ENCODE results near the gene C7orf57. TPM values are rescaled to one million over a fixed set of nuclear protein-coding genes. Genes with fewer than 3 reads are reported as not detected.

Gene C7orf57
- total and polyA plus RNA-seq, 12 donors, result 0.24 TPM; not detected in 11

DNA sequence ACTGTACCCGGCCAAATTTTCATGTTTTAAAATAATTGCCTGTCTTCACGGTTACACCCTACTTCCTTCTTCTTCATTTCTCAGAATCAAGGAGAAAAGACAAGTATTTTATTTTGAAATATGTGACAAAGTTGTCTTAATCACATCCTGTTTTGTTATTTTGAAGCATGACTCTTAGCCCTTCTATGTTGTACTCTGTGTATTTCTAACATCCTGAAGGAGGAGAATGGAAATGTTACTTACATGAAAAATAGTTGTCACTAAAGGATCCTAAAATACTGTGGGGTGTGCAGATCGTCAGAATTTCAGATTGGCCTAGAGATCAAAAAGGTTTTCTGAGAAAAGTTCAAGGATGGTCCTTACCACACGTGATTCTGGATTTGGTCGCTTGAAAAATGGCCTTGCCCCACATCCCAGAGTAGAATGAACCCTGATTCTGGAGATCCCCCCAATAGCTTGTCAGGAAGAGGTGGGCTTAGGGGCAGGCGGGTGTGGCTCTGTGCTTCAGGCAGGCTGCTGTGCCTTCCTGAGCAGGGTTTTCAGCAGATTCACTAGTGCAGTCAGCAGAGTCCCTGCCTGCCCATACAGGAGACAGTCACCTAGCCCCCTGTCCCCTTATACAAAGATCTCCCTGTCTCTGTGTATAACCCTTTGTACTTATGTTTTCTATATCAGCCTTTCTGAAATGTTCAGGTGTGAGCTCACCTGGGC lies 62.3 kb downstream of the C7orf57 start:
- Histone ChIP-seq H3K9me3 (no peaks in the 10 kb centered on the region), H3K4me3 (peak overlapping the region in 1 of 10 donors; percentile 18), H3K27ac (peak overlapping the region in 3 of 10 donors; percentile 23 to 88 (median 33)), H3K36me3 (peaks cover 0 to 99% (median 16%) of the 10 kb centered on the region in 9 donors), H3K27me3 (no peaks in the 10 kb centered on the region), H3K4me1 (peaks cover 0 to 62% (median 3%) of the 10 kb centered on the region in 9 donors)
- intact Hi-C loops (cut with DNase I), result loop anchor here in 1 of 10 donors (10.0 kb wide), 1 partner anchor 63 kb away; the partner anchor contains the start of gene C7orf57
- DNase-seq (no peak), ATAC-seq (peak in 1 of 8 donors; percentile 13)
- WGBS, 2 donors, result 72% methylated on average over 6 of the region's 6 CpGs
- TF ChIP-seq, protein P1, sequence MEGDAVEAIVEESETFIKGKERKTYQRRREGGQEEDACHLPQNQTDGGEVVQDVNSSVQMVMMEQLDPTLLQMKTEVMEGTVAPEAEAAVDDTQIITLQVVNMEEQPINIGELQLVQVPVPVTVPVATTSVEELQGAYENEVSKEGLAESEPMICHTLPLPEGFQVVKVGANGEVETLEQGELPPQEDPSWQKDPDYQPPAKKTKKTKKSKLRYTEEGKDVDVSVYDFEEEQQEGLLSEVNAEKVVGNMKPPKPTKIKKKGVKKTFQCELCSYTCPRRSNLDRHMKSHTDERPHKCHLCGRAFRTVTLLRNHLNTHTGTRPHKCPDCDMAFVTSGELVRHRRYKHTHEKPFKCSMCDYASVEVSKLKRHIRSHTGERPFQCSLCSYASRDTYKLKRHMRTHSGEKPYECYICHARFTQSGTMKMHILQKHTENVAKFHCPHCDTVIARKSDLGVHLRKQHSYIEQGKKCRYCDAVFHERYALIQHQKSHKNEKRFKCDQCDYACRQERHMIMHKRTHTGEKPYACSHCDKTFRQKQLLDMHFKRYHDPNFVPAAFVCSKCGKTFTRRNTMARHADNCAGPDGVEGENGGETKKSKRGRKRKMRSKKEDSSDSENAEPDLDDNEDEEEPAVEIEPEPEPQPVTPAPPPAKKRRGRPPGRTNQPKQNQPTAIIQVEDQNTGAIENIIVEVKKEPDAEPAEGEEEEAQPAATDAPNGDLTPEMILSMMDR (IDR thresholded peaks at IDR 0.05), result no peak

DNA sequence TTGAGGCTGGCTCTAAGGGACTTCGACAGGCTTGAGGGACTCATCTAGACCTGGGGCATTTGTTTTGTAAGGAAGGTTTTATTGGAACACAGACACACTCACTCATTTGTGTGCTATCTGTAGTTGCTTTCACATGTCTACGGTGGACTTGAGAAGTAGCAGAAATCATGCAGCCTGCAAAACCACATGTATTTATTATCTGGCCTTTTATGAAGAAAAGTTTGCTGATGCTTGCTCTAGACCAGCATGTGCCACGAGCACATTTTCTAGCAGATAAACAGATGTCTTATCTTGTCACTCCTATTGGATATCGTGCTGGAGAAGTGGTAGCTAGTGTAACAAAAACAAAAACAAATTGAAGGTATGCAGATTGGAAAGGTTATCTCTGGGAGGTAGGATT lies 63.5 kb downstream of the C7orf57 start:
- peak overlapping the region in 1 of 10 donors; percentile 88 for H3K27ac ChIP-seq
- H3K9me3 ChIP-seq, result no peaks in the 10 kb centered on the region
- peaks cover 0 to 54% (median 1%) of the 10 kb centered on the region in 9 donors for H3K4me1 ChIP-seq
- intact Hi-C loops (cut with DNase I), result loop anchor here in 1 of 10 donors (10.0 kb wide), 1 partner anchor 64 kb away; the partner anchor contains the start of gene C7orf57
- H3K36me3 ChIP-seq, result peaks cover 0 to 99% (median 21%) of the 10 kb centered on the region in 9 donors
- H3K4me3 ChIP-seq, result no peak overlapping the region
- no peak for ATAC-seq
- TF ChIP-seq, protein P1 (IDR thresholded peaks at IDR 0.05), result no peak
- WGBS, 2 donors, result 54 to 63% methylated on average over 4 of the region's 4 CpGs
- H3K27me3 ChIP-seq, result no peaks in the 10 kb centered on the region
- no peak for DNase-seq

DNA sequence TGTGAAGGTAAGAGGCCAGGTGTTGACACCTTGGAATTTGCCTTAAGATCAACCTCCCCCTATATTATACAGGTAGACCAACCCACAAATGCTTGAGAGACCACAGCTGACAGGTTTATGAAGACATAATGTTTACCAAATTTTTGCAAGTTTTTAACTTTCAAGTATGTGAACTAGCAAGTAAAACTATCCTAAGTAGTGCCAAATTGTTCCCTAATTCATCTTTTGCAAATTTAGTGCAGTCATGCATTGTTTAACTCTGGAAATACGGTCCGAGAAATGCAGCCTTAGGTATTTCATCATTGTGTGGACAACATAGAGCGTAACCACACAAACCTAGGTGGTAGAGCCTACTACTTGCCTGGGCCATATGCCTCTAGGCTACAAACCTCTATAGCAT lies 64.4 kb downstream of the C7orf57 start:
- no peak for DNase-seq
- no peak for ATAC-seq
- H3K9me3 ChIP-seq, result no peaks in the 10 kb centered on the region
- WGBS, 2 donors, result 96 to 97% methylated on average over 3 of the region's 3 CpGs
- H3K4me1 ChIP-seq, result peaks cover 0 to 45% (median 0%) of the 10 kb centered on the region in 9 donors
- intact Hi-C loops (cut with DNase I), result loop anchor here in 2 of 10 donors (10.0 kb wide), 2 partner anchors 65 to 295 kb away; partner anchors contain the start of gene C7orf57 (in 2 of the 2)
- peaks cover 0 to 99% (median 27%) of the 10 kb centered on the region in 9 donors for H3K36me3 ChIP-seq
- TF ChIP-seq, protein P1 (IDR thresholded peaks at IDR 0.05), result no peak
- H3K27ac ChIP-seq, result peak overlapping the region in 1 of 10 donors; percentile 88
- H3K4me3 ChIP-seq, result no peak overlapping the region
- H3K27me3 ChIP-seq, result no peaks in the 10 kb centered on the region

DNA sequence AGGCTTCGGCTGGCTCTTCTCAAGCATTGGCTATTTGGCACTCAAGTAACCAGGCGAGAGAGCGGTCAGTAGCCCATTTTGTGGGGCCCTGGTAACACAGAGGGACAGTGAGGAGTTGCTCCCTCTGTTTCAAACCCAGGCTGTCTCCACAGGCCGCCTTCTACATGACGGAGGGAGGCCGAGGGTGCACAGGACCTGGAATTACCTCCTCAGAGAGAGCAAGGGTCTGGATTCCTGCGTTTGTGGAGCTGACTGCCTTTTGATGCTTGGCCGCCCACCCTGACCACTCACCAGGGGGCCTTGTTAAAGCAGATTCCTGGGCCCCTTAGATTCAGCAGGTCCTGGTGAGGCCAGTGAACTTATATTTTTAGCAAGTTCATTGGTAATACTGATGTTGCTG lies 66.0 kb downstream of the C7orf57 start:
- 97 to 99% methylated on average over 8 of the region's 8 CpGs for WGBS, 2 donors
- TF ChIP-seq, protein P1 (IDR thresholded peaks at IDR 0.05), result no peak
- DNase-seq, result no peak
- no peak overlapping the region for H3K4me3 ChIP-seq
- intact Hi-C loops (cut with DNase I), result loop anchor here in 1 of 10 donors (10.0 kb wide), 2 partner anchors 67 to 297 kb away; partner anchors contain the start of gene C7orf57
- peaks cover 0 to 99% (median 29%) of the 10 kb centered on the region in 9 donors for H3K36me3 ChIP-seq
- no peak overlapping the region for H3K27ac ChIP-seq
- H3K4me1 ChIP-seq, result peaks cover 0 to 29% (median 0%) of the 10 kb centered on the region in 9 donors
- H3K9me3 ChIP-seq, result no peaks in the 10 kb centered on the region
- ATAC-seq, result no peak
- no peaks in the 10 kb centered on the region for H3K27me3 ChIP-seq

Measured in heart right ventricle (tissue), 16 donors.